CD8-positive, alpha-beta memory T cell (primary cell): ENCODE measurements around the gene ENO2. TPM values are rescaled to one million over a fixed set of nuclear protein-coding genes. Genes with fewer than 3 reads are reported as not detected.
"Not testable (repeated sequence)": the region's sequence is repeated elsewhere in the genome, so short reads cannot be mapped to it uniquely, and the experiment has no call there.

Source experiments
- CTCF ChIA-PET: fragments of 350-600 bp; sonication (Branson Sonifier 250); formaldehyde crosslinking; loops from one replicate; lab custom pipeline; 2021; ENCODE audit warnings: antibody characterized with exemption; lab: Charles Lee
- POLR2A ChIA-PET: fragments of 350-600 bp; sonication (Branson Sonifier 250); formaldehyde crosslinking; loops from one replicate; lab custom pipeline; 2021; ENCODE audit warnings: antibody characterized with exemption; lab: Charles Lee
- DNase-seq, 5 donors: peaks; one replicate each; pipeline versions ENCODE4 v3.0.0 to v3.0.0-alpha.2; 2020 to 2022; ENCODE audit warnings: mixed read lengths in 1 of 5
- H3K27ac ChIP-seq: one replicate; pipeline ENCODE4 v1.7.0; 2013; ENCODE audit warnings: low read depth, mild to moderate bottlenecking, low read length, moderate library complexity
- H3K27me3 ChIP-seq: 2 replicates; pipeline ENCODE4 v1.7.0; 2013; ENCODE audit warnings: low read length, mild to moderate bottlenecking; ENCODE audit not compliant: insufficient read depth, poor library complexity, severe bottlenecking
- H3K36me3 ChIP-seq: 2 replicates; pipeline ENCODE4 v1.7.0; 2013; ENCODE audit warnings: mild to moderate bottlenecking, low read length, moderate library complexity; ENCODE audit not compliant: insufficient read depth
- H3K4me1 ChIP-seq: 2 replicates; pipeline ENCODE4 v1.7.0; 2013; ENCODE audit warnings: mild to moderate bottlenecking, low read length, moderate library complexity; ENCODE audit not compliant: insufficient read depth
- H3K4me3 ChIP-seq: 2 replicates; pipeline ENCODE4 v1.7.0; 2013; ENCODE audit warnings: mild to moderate bottlenecking, low read length
- H3K9me3 ChIP-seq: 2 replicates; pipeline ENCODE4 v1.7.0; 2013; ENCODE audit warnings: mild to moderate bottlenecking, low read length
- H3K27ac Mint-ChIP-seq, 8 donors: one replicate each; pipeline ENCODE4 v1.8.0; 2020 to 2021; ENCODE audit warnings: mixed read lengths in 8 of 8, mild to moderate bottlenecking in 6 of 8, inconsistent platforms in 3 of 8, moderate library complexity in 3 of 8
- H3K27me3 Mint-ChIP-seq, 2 donors: one replicate each; pipeline ENCODE4 v1.8.0; 2020 to 2021; ENCODE audit warnings: mixed read lengths in 2 of 2, mild to moderate bottlenecking in 1 of 2, moderate library complexity in 1 of 2
- H3K36me3 Mint-ChIP-seq, 3 donors: one replicate each; pipeline ENCODE4 v1.8.0; 2020 to 2021; ENCODE audit warnings: mixed read lengths in 3 of 3, inconsistent platforms in 1 of 3, mild to moderate bottlenecking in 1 of 3
- H3K4me1 Mint-ChIP-seq, 3 donors: one replicate each; pipeline ENCODE4 v1.8.0; 2020 to 2021; ENCODE audit warnings: mixed read lengths in 3 of 3, inconsistent platforms in 1 of 3, mild to moderate bottlenecking in 1 of 3
- H3K4me3 Mint-ChIP-seq, 7 donors: one replicate each; pipeline ENCODE4 v1.8.0; 2020 to 2021; ENCODE audit warnings: mixed read lengths in 7 of 7, mild to moderate bottlenecking in 6 of 7, moderate library complexity in 4 of 7, inconsistent platforms in 2 of 7
- H3K9me3 Mint-ChIP-seq, 5 donors: one replicate each; pipeline ENCODE4 v1.8.0; 2020 to 2022; ENCODE audit warnings: mixed read lengths in 5 of 5, mild to moderate bottlenecking in 3 of 5, moderate library complexity in 2 of 5, inconsistent platforms in 1 of 5
- polyA plus RNA-seq: library from polyadenylated mRNA; unstranded; fragments of 300-500 nt; fragmentation: Illumina TruSeq; gene quantifications from one replicate; pipeline ENCODE4 v1.2.3, GENCODE V29; 2021
- total RNA-seq, 2 experiments: library from RNA; stranded (reverse); gene quantifications; one replicate each; pipeline ENCODE4 v1.2.3, GENCODE V29; 2021

The ENO2 gene
- total and polyA plus RNA-seq, 3 experiments from 2014 or later, result 36.4 to 131 (median 125) TPM

GRCh38 chr12:6874015-6874368 is 40.4 kb upstream of the ENO2 start:
- Mint-ChIP-seq H3K27ac (peak overlapping the region in 7 of 8 donors; percentile 85 to 93 (median 91)), H3K4me3 (peak overlapping the region; percentile 83 to 97 (median 89)), H3K36me3 (peaks cover 0 to 48% (median 8%) of the 10 kb centered on the region in 3 donors), H3K4me1 (peaks cover 34 to 47% (median 46%) of the 10 kb centered on the region in 3 donors)
- not testable (repeated sequence) for H3K9me3 Mint-ChIP-seq, DNase-seq, H3K27me3 Mint-ChIP-seq, H3K27me3 ChIP-seq, H3K9me3 ChIP-seq
- H3K27ac ChIP-seq, result peak overlapping the region; percentile 90
- peaks cover 33% of the 10 kb centered on the region for H3K4me1 ChIP-seq
- H3K36me3 ChIP-seq, result peaks cover 17% of the 10 kb centered on the region
- H3K4me3 ChIP-seq, result peak overlapping the region; percentile 96
- POLR2A ChIA-PET, result interaction anchor here (0.8 to 3.6 kb wide), 5 partner anchors 22 to 234 kb away, joined by 3 to 46 read pairs (median 22); partner anchors contain the start of genes C12orf57, CDCA3, RNU7-1 and USP5
- CTCF ChIA-PET, result interaction anchor here (0.8 to 11.0 kb wide), 6 partner anchors 16 to 236 kb away, joined by 4 to 135 read pairs (median 39); partner anchors contain the start of genes C1RL, CDCA3, P3H3 and USP5

- POLR2A ChIA-PET, H3K36me3 ChIP-seq, H3K27ac ChIP-seq, H3K4me3 ChIP-seq, H3K27me3 Mint-ChIP-seq, DNase-seq, H3K27ac Mint-ChIP-seq, H3K4me3 Mint-ChIP-seq, H3K9me3 ChIP-seq, H3K27me3 ChIP-seq, H3K4me1 Mint-ChIP-seq, H3K4me1 ChIP-seq, H3K9me3 Mint-ChIP-seq: not testable (repeated sequence)
- peaks cover 0 to 25% (median 5%) of the 10 kb centered on the region in 3 donors for H3K36me3 Mint-ChIP-seq
- CTCF ChIA-PET, result interaction anchor here (3.6 kb wide), 1 partner anchor 11 kb away, joined by 19 read pairs; no protein-coding TSS in a partner anchor
These were observed 34.6 kb upstream of the ENO2 start for GRCh38 chr12:6879824-6880223.

- no peak overlapping the region for H3K27ac Mint-ChIP-seq
- CTCF ChIA-PET, result interaction anchor here (1.5 to 3.6 kb wide), 3 partner anchors 8 to 14 kb away, joined by 4 to 29 read pairs (median 19); partner anchors contain the start of gene SPSB2
These were observed 31.1 kb upstream of the ENO2 start for GRCh38 chr12:6883252-6883651.

GRCh38 chr12:6883683-6884082 is 30.7 kb upstream of the ENO2 start:
- H3K4me3 ChIP-seq, result no peak overlapping the region
- no peaks in the 10 kb centered on the region for H3K4me1 ChIP-seq
- no peaks in the 10 kb centered on the region for H3K36me3 ChIP-seq
- Mint-ChIP-seq H3K4me1 (no peaks in the 10 kb centered on the region), H3K27ac (peak overlapping the region in 1 of 8 donors; percentile 46), H3K36me3 (peaks cover 0 to 23% (median 4%) of the 10 kb centered on the region in 3 donors), H3K27me3 (no peaks in the 10 kb centered on the region), H3K4me3 (no peak overlapping the region), H3K9me3 (no peaks in the 10 kb centered on the region)
- no peak for DNase-seq
- H3K27me3 ChIP-seq, result no peaks in the 10 kb centered on the region
- H3K27ac ChIP-seq, result no peak overlapping the region
- no peaks in the 10 kb centered on the region for H3K9me3 ChIP-seq
- POLR2A ChIA-PET, result no interaction called here
- CTCF ChIA-PET, result interaction anchor here (0.9 to 3.6 kb wide), 3 partner anchors 8 to 13 kb away, joined by 3 to 29 read pairs (median 19); partner anchors contain the start of gene SPSB2

More at GRCh38 chr12:6883252-6883651, 31.1 kb upstream of the ENO2 start:
- POLR2A ChIA-PET, result interaction anchor here (0.7 kb wide), 1 partner anchor 14 kb away, joined by 4 read pairs; no protein-coding TSS in a partner anchor
- Mint-ChIP-seq H3K36me3 (peaks cover 0 to 23% (median 4%) of the 10 kb centered on the region in 3 donors), H3K4me3 (no peak overlapping the region), H3K4me1 (no peaks in the 10 kb centered on the region), H3K27me3 (no peaks in the 10 kb centered on the region), H3K9me3 (no peaks in the 10 kb centered on the region)
- Histone ChIP-seq H3K9me3 (no peaks in the 10 kb centered on the region), H3K36me3 (no peaks in the 10 kb centered on the region), H3K27ac (no peak overlapping the region), H3K4me1 (no peaks in the 10 kb centered on the region), H3K4me3 (no peak overlapping the region), H3K27me3 (no peaks in the 10 kb centered on the region)
- DNase-seq, result no peak

GRCh38 chr12:6884539-6884938 is 29.8 kb upstream of the ENO2 start:
- ChIA-PET POLR2A (interaction anchor here (0.5 kb wide), 1 partner anchor 260 kb away, joined by 3 read pairs; no protein-coding TSS in a partner anchor), CTCF (interaction anchor here (0.9 kb wide), 1 partner anchor 14 kb away, joined by 3 read pairs; no protein-coding TSS in a partner anchor)
- Mint-ChIP-seq H3K9me3 (no peaks in the 10 kb centered on the region), H3K36me3 (peaks cover 0 to 23% (median 4%) of the 10 kb centered on the region in 3 donors), H3K27me3 (no peaks in the 10 kb centered on the region), H3K27ac (no peak overlapping the region), H3K4me3 (no peak overlapping the region), H3K4me1 (no peaks in the 10 kb centered on the region)
- no peak overlapping the region for H3K27ac ChIP-seq
- H3K27me3 ChIP-seq, result no peaks in the 10 kb centered on the region
- no peaks in the 10 kb centered on the region for H3K36me3 ChIP-seq
- H3K4me1 ChIP-seq, result no peaks in the 10 kb centered on the region
- DNase-seq, result no peak
- H3K4me3 ChIP-seq, result no peak overlapping the region
- no peaks in the 10 kb centered on the region for H3K9me3 ChIP-seq

- DNase-seq, H3K9me3 ChIP-seq, H3K27me3 ChIP-seq, H3K4me3 ChIP-seq, H3K9me3 Mint-ChIP-seq, H3K36me3 ChIP-seq, CTCF ChIA-PET, H3K27ac ChIP-seq, H3K27me3 Mint-ChIP-seq, H3K4me3 Mint-ChIP-seq, POLR2A ChIA-PET, H3K4me1 ChIP-seq: not testable (repeated sequence)
- Mint-ChIP-seq H3K4me1 (peaks cover 9 to 11% (median 9%) of the 10 kb centered on the region in 3 donors), H3K36me3 (peaks cover 0 to 23% (median 4%) of the 10 kb centered on the region in 3 donors), H3K27ac (peak overlapping the region in 1 of 8 donors; percentile 54)
These were observed 28.0 kb upstream of the ENO2 start for GRCh38 chr12:6886206-6886999.

GRCh38 chr12:6887460-6887859 is 26.9 kb upstream of the ENO2 start:
- H3K4me1 Mint-ChIP-seq, result peaks cover 12 to 17% (median 12%) of the 10 kb centered on the region in 3 donors
- H3K4me3 ChIP-seq, result no peak overlapping the region
- H3K9me3 Mint-ChIP-seq, result no peaks in the 10 kb centered on the region
- ChIA-PET CTCF (no interaction called here), POLR2A (no interaction called here)
- H3K9me3 ChIP-seq, result no peaks in the 10 kb centered on the region
- peaks cover 12% of the 10 kb centered on the region for H3K4me1 ChIP-seq
- no peak for DNase-seq
- H3K4me3 Mint-ChIP-seq, result no peak overlapping the region
- H3K27ac ChIP-seq, result no peak overlapping the region
- H3K36me3 ChIP-seq, result no peaks in the 10 kb centered on the region
- peak overlapping the region in 1 of 8 donors; percentile 21 for H3K27ac Mint-ChIP-seq
- H3K27me3 ChIP-seq, result no peaks in the 10 kb centered on the region
- peaks cover 0 to 20% (median 2%) of the 10 kb centered on the region in 3 donors for H3K36me3 Mint-ChIP-seq
- no peaks in the 10 kb centered on the region for H3K27me3 Mint-ChIP-seq

GRCh38 chr12:6888360-6888759 is 26.0 kb upstream of the ENO2 start:
- Mint-ChIP-seq H3K36me3 (peaks cover 0 to 19% (median 2%) of the 10 kb centered on the region in 3 donors), H3K4me1 (peaks cover 12 to 19% (median 12%) of the 10 kb centered on the region in 3 donors), H3K9me3 (no peaks in the 10 kb centered on the region), H3K27me3 (no peaks in the 10 kb centered on the region), H3K4me3 (peak overlapping the region in 2 of 7 donors; percentile 27 to 52), H3K27ac (peak overlapping the region in 1 of 8 donors; percentile 36)
- ChIA-PET CTCF (no interaction called here), POLR2A (no interaction called here)
- H3K36me3 ChIP-seq, result no peaks in the 10 kb centered on the region
- no peaks in the 10 kb centered on the region for H3K9me3 ChIP-seq
- H3K4me3 ChIP-seq, result no peak overlapping the region
- no peak for DNase-seq
- H3K4me1 ChIP-seq, result peaks cover 12% of the 10 kb centered on the region
- H3K27me3 ChIP-seq, result no peaks in the 10 kb centered on the region
- no peak overlapping the region for H3K27ac ChIP-seq
